Nephron progenitor cell (in vitro differentiated cells): ENCODE measurements around the gene TMPRSS9.

ENCODE experiments used
- DNase-seq: peaks from one replicate; pipeline ENCODE4 v3.0.0; 2021
- H3K27ac Mint-ChIP-seq: 2 replicates; pipeline ENCODE4 v1.8.0; 2021; ENCODE audit warnings: mild to moderate bottlenecking, moderate library complexity, mixed read lengths
- H3K27me3 Mint-ChIP-seq: 2 replicates; pipeline ENCODE4 v1.8.0; 2021; ENCODE audit warnings: mild to moderate bottlenecking, low read depth, mixed read lengths; ENCODE audit not compliant: poor library complexity
- H3K36me3 Mint-ChIP-seq: 2 replicates; pipeline ENCODE4 v1.8.0; 2021; ENCODE audit warnings: low read depth, mixed read lengths
- H3K4me1 Mint-ChIP-seq: 2 replicates; pipeline ENCODE4 v1.8.0; 2021; ENCODE audit warnings: mixed read lengths
- H3K4me3 Mint-ChIP-seq: 2 replicates; pipeline ENCODE4 v1.8.0; 2021; ENCODE audit warnings: mild to moderate bottlenecking, moderate library complexity, mixed read lengths
- H3K9me3 Mint-ChIP-seq: 2 replicates; pipeline ENCODE4 v1.8.0; 2021; ENCODE audit warnings: mild to moderate bottlenecking, moderate library complexity, mixed read lengths
- CTCF ChIP-seq: fragments of 200-600 bp; sonication (generic); IDR thresholded peaks from 2 replicates; pipeline ENCODE4 v1.5.0; 2021; ENCODE audit warnings: antibody characterized with exemption

Gene TMPRSS9

GRCh38 chr19:2428321-2428690 lies 68.2 kb downstream of the TMPRSS9 start:
- DNase-seq = peak; percentile 33
- Mint-ChIP-seq H3K27me3 (no peaks in the 10 kb centered on the region), H3K36me3 (peaks cover 10% of the 10 kb centered on the region), H3K9me3 (no peaks in the 10 kb centered on the region), H3K27ac (peak overlapping the region; percentile 99), H3K4me1 (peaks cover 36% of the 10 kb centered on the region), H3K4me3 (peak overlapping the region; percentile 91)
- TF ChIP-seq CTCF = no peak

- Mint-ChIP-seq H3K4me1 (peaks cover 36% of the 10 kb centered on the region), H3K27ac (peak overlapping the region; percentile 88), H3K4me3 (no peak overlapping the region), H3K36me3 (peaks cover 10% of the 10 kb centered on the region), H3K27me3 (no peaks in the 10 kb centered on the region), H3K9me3 (no peaks in the 10 kb centered on the region)
- no peak for DNase-seq
- no peak for TF ChIP-seq CTCF
These were observed 69.0 kb downstream of the TMPRSS9 start for GRCh38 chr19:2428756-2429711.

GRCh38 chr19:2429917-2430535 lies 70.0 kb downstream of the TMPRSS9 start:
- Mint-ChIP-seq H3K36me3 (peaks cover 10% of the 10 kb centered on the region), H3K27ac (peak overlapping the region; percentile 94), H3K4me1 (peaks cover 36% of the 10 kb centered on the region), H3K9me3 (no peaks in the 10 kb centered on the region), H3K27me3 (no peaks in the 10 kb centered on the region), H3K4me3 (no peak overlapping the region)
- DNase-seq = no peak
- TF ChIP-seq CTCF = no peak

GRCh38 chr19:2431318-2432055 lies 71.4 kb downstream of the TMPRSS9 start:
- DNase-seq = no peak
- Mint-ChIP-seq H3K36me3 (peaks cover 16% of the 10 kb centered on the region), H3K9me3 (no peaks in the 10 kb centered on the region), H3K27ac (peak overlapping the region; percentile 95), H3K27me3 (no peaks in the 10 kb centered on the region), H3K4me1 (peaks cover 28% of the 10 kb centered on the region), H3K4me3 (no peak overlapping the region)
- no peak for TF ChIP-seq CTCF

GRCh38 chr19:2432131-2432848 lies 72.2 kb downstream of the TMPRSS9 start:
- H3K27ac Mint-ChIP-seq = no peak overlapping the region

More at GRCh38 chr19:2432131-2432848, 72.2 kb downstream of the TMPRSS9 start:
- Mint-ChIP-seq H3K4me1 (peaks cover 24% of the 10 kb centered on the region), H3K36me3 (peaks cover 16% of the 10 kb centered on the region), H3K4me3 (no peak overlapping the region), H3K27me3 (no peaks in the 10 kb centered on the region), H3K9me3 (no peaks in the 10 kb centered on the region)
- no peak for DNase-seq
- no peak for TF ChIP-seq CTCF
